HG03457 (cell line): Measurements from ENCODE around the gene KDM6A.

Experiments
- ATAC-seq: cut with Tn5 transposase; IDR thresholded peaks from one replicate; pipeline ENCODE4 v1.9.1; 2021; ENCODE audit warnings: moderate number of reproducible peaks; ENCODE audit not compliant: unreplicated experiment

Gene KDM6A

GRCh38 chrX:45157647-45158046, 284.7 kb downstream of the KDM6A start:
- ATAC-seq = no peak
